NCI-H226 (cell line): ENCODE results near the gene EXOC6.

Source experiments
- DNase-seq: peaks from one replicate; pipeline ENCODE4 v3.0.0-alpha.2; 2015

Gene EXOC6

GRCh38 chr10:92848441-92849233 is at the start of gene EXOC6:
TSS of gene EXOC6 (plus strand) at chr10:92848520. CDS start at chr10:92848534, 14 bp downstream.
- DNase-seq, result peak; percentile 66

- DNase-seq, result no peak
These were observed 48.8 kb upstream of the EXOC6 start for GRCh38 chr10:92799568-92799967.

GRCh38 chr10:92800134-92800733 is 48.1 kb upstream of the EXOC6 start:
- no peak for DNase-seq

- DNase-seq, result no peak
These were observed 46.1 kb upstream of the EXOC6 start for GRCh38 chr10:92801978-92802872.

- DNase-seq, result no peak
These were observed 38.5 kb upstream of the EXOC6 start for GRCh38 chr10:92809840-92810239.

- no peak for DNase-seq
These were observed 37.3 kb upstream of the EXOC6 start for GRCh38 chr10:92810934-92811532.

- no peak for DNase-seq
These were observed 36.3 kb upstream of the EXOC6 start for GRCh38 chr10:92811986-92812385.

- DNase-seq, result no peak
These were observed 34.3 kb upstream of the EXOC6 start for GRCh38 chr10:92813979-92814378.

- DNase-seq, result no peak
These were observed 33.5 kb upstream of the EXOC6 start for GRCh38 chr10:92814790-92815189.

GRCh38 chr10:92816091-92816531 is 32.2 kb upstream of the EXOC6 start:
- DNase-seq, result no peak

GRCh38 chr10:92822060-92822634 is 26.2 kb upstream of the EXOC6 start:
- peak; percentile 79 for DNase-seq

GRCh38 chr10:92822964-92823363 is 25.4 kb upstream of the EXOC6 start:
- DNase-seq, result no peak

GRCh38 chr10:92826061-92826460 is 22.3 kb upstream of the EXOC6 start:
- DNase-seq, result no peak

- no peak for DNase-seq
These were observed 21.8 kb upstream of the EXOC6 start for GRCh38 chr10:92826504-92826903.

GRCh38 chr10:92829042-92829785 is 19.1 kb upstream of the EXOC6 start:
- DNase-seq, result peak; percentile 18

- no peak for DNase-seq
These were observed 18.4 kb upstream of the EXOC6 start for GRCh38 chr10:92829786-92830377.

GRCh38 chr10:92830478-92831389 is 17.6 kb upstream of the EXOC6 start:
- no peak for DNase-seq

- DNase-seq, result no peak
These were observed 16.2 kb upstream of the EXOC6 start for GRCh38 chr10:92832121-92832520.

GRCh38 chr10:92832998-92833650 is 15.2 kb upstream of the EXOC6 start:
- DNase-seq, result no peak

GRCh38 chr10:92834331-92834730 is 14.0 kb upstream of the EXOC6 start:
- DNase-seq, result no peak
